Activated CD8-positive, alpha-beta T cell treated with anti-CD3 and anti-CD28 coated beads for 36 hours (primary cell): Measurements from ENCODE around the gene MFNG. TPM values are rescaled to one million over a fixed set of nuclear protein-coding genes. Genes with fewer than 3 reads are reported as not detected.

Source experiments
- ATAC-seq: fragments of 200-7000 bp; cut with Tn5 transposase; one replicate; pipeline ENCODE4 v1.10.0; 2021; ENCODE audit warnings: mild to moderate bottlenecking, moderate library complexity
- CTCF ChIA-PET: fragments of 350-600 bp; sonication (Branson Sonifier 250); formaldehyde crosslinking; loops from one replicate; lab custom pipeline; 2021; ENCODE audit warnings: antibody characterized with exemption; lab: Charles Lee
- POLR2A ChIA-PET: fragments of 350-600 bp; sonication (Branson Sonifier 250); formaldehyde crosslinking; loops from one replicate; lab custom pipeline; 2021; ENCODE audit warnings: antibody characterized with exemption; lab: Charles Lee
- DNase-seq: peaks from one replicate; pipeline ENCODE4 v3.0.0-alpha.2; 2020
- H3K27ac Mint-ChIP-seq: one replicate; pipeline ENCODE4 v1.8.0; 2021; ENCODE audit warnings: mild to moderate bottlenecking, mixed read lengths
- H3K27me3 Mint-ChIP-seq: one replicate; pipeline ENCODE4 v1.8.0; 2021; ENCODE audit warnings: mixed read lengths
- H3K36me3 Mint-ChIP-seq: one replicate; pipeline ENCODE4 v1.8.0; 2021; ENCODE audit warnings: low read depth, mixed read lengths
- H3K4me1 Mint-ChIP-seq: one replicate; pipeline ENCODE4 v1.8.0; 2021; ENCODE audit warnings: low read depth, mixed read lengths
- H3K4me3 Mint-ChIP-seq: one replicate; pipeline ENCODE4 v1.8.0; 2021; ENCODE audit warnings: mild to moderate bottlenecking, moderate library complexity, mixed read lengths
- H3K9me3 Mint-ChIP-seq: one replicate; pipeline ENCODE4 v1.8.0; 2021; ENCODE audit warnings: mixed read lengths
- intact Hi-C: fragments of 100-400 bp; cut with micrococcal nuclease; formaldehyde crosslinking; loops from one replicate; pipeline ENCODE4 v1.10.0; 2022
- total RNA-seq, 2 experiments: library from RNA; stranded (reverse); gene quantifications; one replicate each; pipeline ENCODE4 v1.2.3, GENCODE V29; 2021
- TF ChIP-seq, protein P1 (sequence below): fragments of 200-600 bp; IDR thresholded peaks from one replicate; pipeline ENCODE4 v1.8.0; 2022; ENCODE audit warnings: antibody characterized with exemption, mild to moderate bottlenecking

Gene MFNG
- total RNA-seq, 2 experiments from 2014 or later: 155 to 160 TPM

GRCh38 chr22:37443086-37443485 lies 43.1 kb downstream of the MFNG start:
- H3K36me3 Mint-ChIP-seq: no peaks in the 10 kb centered on the region
- ChIA-PET POLR2A (no interaction called here), CTCF (interaction anchor here (1.1 to 1.9 kb wide), 3 partner anchors 15 to 126 kb away, joined by 3 to 9 read pairs (median 3); no protein-coding TSS in a partner anchor)
- ATAC-seq: no peak
- H3K27ac Mint-ChIP-seq: no peak overlapping the region
- peaks cover 2% of the 10 kb centered on the region for H3K9me3 Mint-ChIP-seq
- no peak overlapping the region for H3K4me3 Mint-ChIP-seq
- H3K4me1 Mint-ChIP-seq: peaks cover 6% of the 10 kb centered on the region
- peaks cover 2% of the 10 kb centered on the region for H3K27me3 Mint-ChIP-seq
- intact Hi-C loops: no loop called here
- no peak for DNase-seq
- TF ChIP-seq, protein P1, sequence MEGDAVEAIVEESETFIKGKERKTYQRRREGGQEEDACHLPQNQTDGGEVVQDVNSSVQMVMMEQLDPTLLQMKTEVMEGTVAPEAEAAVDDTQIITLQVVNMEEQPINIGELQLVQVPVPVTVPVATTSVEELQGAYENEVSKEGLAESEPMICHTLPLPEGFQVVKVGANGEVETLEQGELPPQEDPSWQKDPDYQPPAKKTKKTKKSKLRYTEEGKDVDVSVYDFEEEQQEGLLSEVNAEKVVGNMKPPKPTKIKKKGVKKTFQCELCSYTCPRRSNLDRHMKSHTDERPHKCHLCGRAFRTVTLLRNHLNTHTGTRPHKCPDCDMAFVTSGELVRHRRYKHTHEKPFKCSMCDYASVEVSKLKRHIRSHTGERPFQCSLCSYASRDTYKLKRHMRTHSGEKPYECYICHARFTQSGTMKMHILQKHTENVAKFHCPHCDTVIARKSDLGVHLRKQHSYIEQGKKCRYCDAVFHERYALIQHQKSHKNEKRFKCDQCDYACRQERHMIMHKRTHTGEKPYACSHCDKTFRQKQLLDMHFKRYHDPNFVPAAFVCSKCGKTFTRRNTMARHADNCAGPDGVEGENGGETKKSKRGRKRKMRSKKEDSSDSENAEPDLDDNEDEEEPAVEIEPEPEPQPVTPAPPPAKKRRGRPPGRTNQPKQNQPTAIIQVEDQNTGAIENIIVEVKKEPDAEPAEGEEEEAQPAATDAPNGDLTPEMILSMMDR: no peak

DNA sequence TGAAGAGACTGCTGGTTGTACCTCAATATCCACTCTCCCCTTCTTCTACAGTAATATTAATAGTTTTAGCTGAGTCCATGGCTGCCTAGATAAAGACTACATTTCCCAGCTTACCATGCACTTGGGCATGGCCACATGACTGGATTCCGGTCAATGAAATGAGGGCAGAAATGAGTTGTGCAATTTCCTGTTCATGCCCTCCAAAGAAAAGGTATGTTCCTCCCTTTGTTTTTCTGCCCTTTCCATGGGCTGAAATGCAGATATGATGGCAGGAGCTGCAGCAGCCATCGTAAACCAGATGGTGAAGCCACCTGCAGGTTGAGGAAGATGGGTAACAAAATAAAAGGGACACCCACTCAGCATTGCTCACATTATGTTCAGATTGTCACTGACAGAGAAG lies 43.6 kb downstream of the MFNG start:
- Mint-ChIP-seq H3K36me3 (no peaks in the 10 kb centered on the region), H3K4me1 (peaks cover 6% of the 10 kb centered on the region), H3K27ac (no peak overlapping the region), H3K27me3 (peaks cover 2% of the 10 kb centered on the region), H3K4me3 (no peak overlapping the region), H3K9me3 (peaks cover 2% of the 10 kb centered on the region)
- ChIA-PET POLR2A (no interaction called here), CTCF (interaction anchor here (0.8 to 1.9 kb wide), 4 partner anchors 14 to 126 kb away, joined by 3 to 9 read pairs (median 3); no protein-coding TSS in a partner anchor)
- intact Hi-C loops: no loop called here
- ATAC-seq (peak; percentile 67), DNase-seq (no peak)
- TF ChIP-seq, protein P1: no peak

DNA sequence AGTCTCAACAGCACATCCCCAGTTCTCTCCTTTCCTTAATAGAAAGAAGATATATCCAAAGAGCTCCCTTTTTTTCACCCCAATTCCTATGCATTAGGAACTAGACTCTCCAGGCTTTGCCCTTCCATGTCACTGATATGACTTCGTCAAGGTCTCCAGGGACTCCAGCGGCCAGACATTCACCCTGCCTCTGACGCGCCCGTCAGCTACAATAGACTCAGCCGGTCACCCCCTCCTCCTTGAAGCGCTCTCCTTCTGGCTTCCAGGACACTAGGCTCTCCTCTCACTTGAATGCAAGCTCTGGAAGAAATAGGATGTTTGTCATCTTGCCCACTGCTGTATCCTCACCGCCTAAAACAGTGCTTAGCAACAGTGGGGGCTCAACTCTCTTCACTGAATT lies 44.0 kb downstream of the MFNG start:
- DNase-seq (no peak), ATAC-seq (no peak)
- Mint-ChIP-seq H3K36me3 (no peaks in the 10 kb centered on the region), H3K27ac (no peak overlapping the region), H3K27me3 (peaks cover 2% of the 10 kb centered on the region), H3K4me3 (no peak overlapping the region), H3K4me1 (peaks cover 6% of the 10 kb centered on the region), H3K9me3 (peaks cover 2% of the 10 kb centered on the region)
- ChIA-PET CTCF (interaction anchor here (0.8 to 1.9 kb wide), 4 partner anchors 13 to 125 kb away, joined by 3 to 9 read pairs (median 6); no protein-coding TSS in a partner anchor), POLR2A (no interaction called here)
- TF ChIP-seq, protein P1: no peak
- intact Hi-C loops: no loop called here

GRCh38 chr22:37440875-37441274 lies 45.3 kb downstream of the MFNG start:
- DNase-seq (no peak), ATAC-seq (no peak)
- peaks cover 2% of the 10 kb centered on the region for H3K9me3 Mint-ChIP-seq
- TF ChIP-seq, protein P1: no peak
- ChIA-PET CTCF (interaction anchor here (0.6 to 4.0 kb wide), 4 partner anchors 12 to 124 kb away, joined by 3 to 20 read pairs (median 8); no protein-coding TSS in a partner anchor), POLR2A (interaction anchor here (0.8 to 1.2 kb wide), 3 partner anchors 17 to 165 kb away, joined by 3 read pairs; no protein-coding TSS in a partner anchor)
- peaks cover 6% of the 10 kb centered on the region for H3K4me1 Mint-ChIP-seq
- H3K4me3 Mint-ChIP-seq: no peak overlapping the region
- H3K36me3 Mint-ChIP-seq: no peaks in the 10 kb centered on the region
- no peak overlapping the region for H3K27ac Mint-ChIP-seq
- peaks cover 2% of the 10 kb centered on the region for H3K27me3 Mint-ChIP-seq
- intact Hi-C loops: no loop called here

DNA sequence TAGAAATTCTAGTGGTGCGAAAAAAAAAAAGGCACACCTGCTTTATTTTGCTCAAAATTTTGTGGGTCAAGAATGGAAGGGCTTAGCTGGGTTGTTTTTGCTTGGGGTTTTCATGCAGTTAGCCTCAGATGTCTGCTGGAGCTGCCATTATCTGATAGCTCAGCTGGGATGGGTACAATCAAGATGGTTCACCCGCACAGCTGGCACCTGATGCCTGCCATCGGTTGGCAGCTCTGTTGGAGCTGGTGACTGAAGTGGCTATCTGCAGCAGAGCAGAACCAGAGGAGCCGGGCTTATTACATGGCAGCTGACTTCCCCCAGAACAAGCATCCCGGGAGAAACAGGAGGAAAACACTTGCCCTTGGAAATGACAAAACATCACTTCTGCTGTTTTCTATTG lies 46.8 kb downstream of the MFNG start:
- H3K36me3 Mint-ChIP-seq: no peaks in the 10 kb centered on the region
- POLR2A ChIA-PET: no interaction called here
- intact Hi-C loops: no loop called here
- H3K27ac Mint-ChIP-seq: no peak overlapping the region
- TF ChIP-seq, protein P1: no peak
- ATAC-seq (no peak), DNase-seq (no peak)
- peaks cover 2% of the 10 kb centered on the region for H3K27me3 Mint-ChIP-seq
- H3K4me3 Mint-ChIP-seq: no peak overlapping the region
- H3K4me1 Mint-ChIP-seq: peaks cover 6% of the 10 kb centered on the region
- CTCF ChIA-PET: interaction anchor here (4.0 kb wide), 1 partner anchor 10 kb away, joined by 20 read pairs; no protein-coding TSS in a partner anchor
- peaks cover 2% of the 10 kb centered on the region for H3K9me3 Mint-ChIP-seq
